Ishikawa (cell line): ENCODE results near the gene BMP6.

ENCODE experiments used
- CEBPB ChIP-seq: IDR thresholded peaks from 2 replicates; pipeline ENCODE4 v1.6.1; 2012
- EGR1 ChIP-seq: IDR thresholded peaks from 2 replicates; pipeline ENCODE4 v1.6.1; 2012
- EP300 ChIP-seq: IDR thresholded peaks from 2 replicates; pipeline ENCODE4 v1.6.1; 2012; ENCODE audit warnings: borderline replicate concordance
- NFIC ChIP-seq: IDR thresholded peaks from 2 replicates; pipeline ENCODE4 v1.6.1; 2012
- RAD21 ChIP-seq: IDR thresholded peaks from 2 replicates; pipeline ENCODE4 v1.6.1; 2012; ENCODE audit warnings: low read depth
- TAF1 ChIP-seq: IDR thresholded peaks from 2 replicates; pipeline ENCODE4 v1.6.1; 2012; ENCODE audit warnings: low read depth, mild to moderate bottlenecking
- TCF12 ChIP-seq: IDR thresholded peaks from 2 replicates; pipeline ENCODE4 v1.6.1; 2012; ENCODE audit warnings: low read depth
- TEAD4 ChIP-seq: IDR thresholded peaks from 2 replicates; pipeline ENCODE4 v1.6.1; 2012
- YY1 ChIP-seq: IDR thresholded peaks from 2 replicates; pipeline ENCODE4 v1.6.1; 2012; ENCODE audit warnings: low read depth
- ZBTB7A ChIP-seq: IDR thresholded peaks from 2 replicates; pipeline ENCODE4 v1.6.1; 2012; ENCODE audit warnings: low read depth
- TF ChIP-seq, protein P1 (sequence below): IDR thresholded peaks from 2 replicates; pipeline ENCODE4 v1.6.1; 2012
- TF ChIP-seq, protein P2 (sequence below): IDR thresholded peaks from 2 replicates; pipeline ENCODE4 v1.6.1; 2012; ENCODE audit warnings: low read depth, mild to moderate bottlenecking
- TF ChIP-seq, protein P3 (sequence below): IDR thresholded peaks from 2 replicates; pipeline ENCODE4 v1.6.1; 2012

DNA sequence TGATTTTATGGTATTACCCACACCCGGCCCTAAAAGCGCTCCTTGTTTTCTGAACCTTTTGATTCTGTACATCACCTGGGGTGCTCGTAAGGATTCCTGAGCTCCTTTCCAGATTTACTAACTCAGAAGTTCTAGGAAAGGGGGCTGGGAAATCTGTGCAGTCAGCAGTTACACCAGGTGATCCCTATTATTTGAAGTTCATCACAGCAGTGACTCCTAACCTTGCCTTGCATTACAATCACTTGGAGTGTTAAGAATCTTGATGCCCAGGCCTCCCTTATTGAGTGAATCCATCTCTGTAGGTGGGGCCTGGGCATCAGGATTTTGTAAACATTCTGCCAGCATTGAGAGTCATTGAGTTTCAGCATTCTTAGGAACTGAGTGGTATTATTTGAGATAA lies 44.7 kb downstream of the BMP6 start:
- no peak for TF ChIP-seq EP300
- TF ChIP-seq TEAD4: no peak
- TF ChIP-seq, protein P1, sequence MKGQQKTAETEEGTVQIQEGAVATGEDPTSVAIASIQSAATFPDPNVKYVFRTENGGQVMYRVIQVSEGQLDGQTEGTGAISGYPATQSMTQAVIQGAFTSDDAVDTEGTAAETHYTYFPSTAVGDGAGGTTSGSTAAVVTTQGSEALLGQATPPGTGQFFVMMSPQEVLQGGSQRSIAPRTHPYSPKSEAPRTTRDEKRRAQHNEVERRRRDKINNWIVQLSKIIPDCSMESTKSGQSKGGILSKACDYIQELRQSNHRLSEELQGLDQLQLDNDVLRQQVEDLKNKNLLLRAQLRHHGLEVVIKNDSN: no peak
- TF ChIP-seq EGR1: no peak
- no peak for TF ChIP-seq TAF1
- TF ChIP-seq, protein P2, sequence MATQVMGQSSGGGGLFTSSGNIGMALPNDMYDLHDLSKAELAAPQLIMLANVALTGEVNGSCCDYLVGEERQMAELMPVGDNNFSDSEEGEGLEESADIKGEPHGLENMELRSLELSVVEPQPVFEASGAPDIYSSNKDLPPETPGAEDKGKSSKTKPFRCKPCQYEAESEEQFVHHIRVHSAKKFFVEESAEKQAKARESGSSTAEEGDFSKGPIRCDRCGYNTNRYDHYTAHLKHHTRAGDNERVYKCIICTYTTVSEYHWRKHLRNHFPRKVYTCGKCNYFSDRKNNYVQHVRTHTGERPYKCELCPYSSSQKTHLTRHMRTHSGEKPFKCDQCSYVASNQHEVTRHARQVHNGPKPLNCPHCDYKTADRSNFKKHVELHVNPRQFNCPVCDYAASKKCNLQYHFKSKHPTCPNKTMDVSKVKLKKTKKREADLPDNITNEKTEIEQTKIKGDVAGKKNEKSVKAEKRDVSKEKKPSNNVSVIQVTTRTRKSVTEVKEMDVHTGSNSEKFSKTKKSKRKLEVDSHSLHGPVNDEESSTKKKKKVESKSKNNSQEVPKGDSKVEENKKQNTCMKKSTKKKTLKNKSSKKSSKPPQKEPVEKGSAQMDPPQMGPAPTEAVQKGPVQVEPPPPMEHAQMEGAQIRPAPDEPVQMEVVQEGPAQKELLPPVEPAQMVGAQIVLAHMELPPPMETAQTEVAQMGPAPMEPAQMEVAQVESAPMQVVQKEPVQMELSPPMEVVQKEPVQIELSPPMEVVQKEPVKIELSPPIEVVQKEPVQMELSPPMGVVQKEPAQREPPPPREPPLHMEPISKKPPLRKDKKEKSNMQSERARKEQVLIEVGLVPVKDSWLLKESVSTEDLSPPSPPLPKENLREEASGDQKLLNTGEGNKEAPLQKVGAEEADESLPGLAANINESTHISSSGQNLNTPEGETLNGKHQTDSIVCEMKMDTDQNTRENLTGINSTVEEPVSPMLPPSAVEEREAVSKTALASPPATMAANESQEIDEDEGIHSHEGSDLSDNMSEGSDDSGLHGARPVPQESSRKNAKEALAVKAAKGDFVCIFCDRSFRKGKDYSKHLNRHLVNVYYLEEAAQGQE: no peak
- TF ChIP-seq, protein P3, sequence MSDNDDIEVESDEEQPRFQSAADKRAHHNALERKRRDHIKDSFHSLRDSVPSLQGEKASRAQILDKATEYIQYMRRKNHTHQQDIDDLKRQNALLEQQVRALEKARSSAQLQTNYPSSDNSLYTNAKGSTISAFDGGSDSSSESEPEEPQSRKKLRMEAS: no peak
- TF ChIP-seq RAD21: no peak
- no peak for TF ChIP-seq TCF12
- TF ChIP-seq YY1: no peak
- no peak for TF ChIP-seq ZBTB7A
- TF ChIP-seq NFIC: no peak
- TF ChIP-seq CEBPB: no peak
